Glomerular visceral epithelial cell (primary cell): ENCODE data around the gene C1orf159.
"Not testable (repeated sequence)": the region's sequence is repeated elsewhere in the genome, so short reads cannot be mapped to it uniquely, and the experiment has no call there.

Source experiments
- DNase-seq: peaks from one replicate; pipeline ENCODE4 v3.0.0-alpha.2; 2016; ENCODE audit errors: extremely low spot score

Gene C1orf159

GRCh38 chr1:1081311-1082238 is 34.3 kb downstream of the C1orf159 start:
- no peak for DNase-seq

GRCh38 chr1:1080951-1081310 is 35.0 kb downstream of the C1orf159 start:
- DNase-seq, result no peak

- DNase-seq, result peak; percentile 78
Observed at GRCh38 chr1:1080122-1080757, 35.6 kb downstream of the C1orf159 start.

GRCh38 chr1:1079408-1080121 is 36.3 kb downstream of the C1orf159 start:
- peak; percentile 99 for DNase-seq

DNA sequence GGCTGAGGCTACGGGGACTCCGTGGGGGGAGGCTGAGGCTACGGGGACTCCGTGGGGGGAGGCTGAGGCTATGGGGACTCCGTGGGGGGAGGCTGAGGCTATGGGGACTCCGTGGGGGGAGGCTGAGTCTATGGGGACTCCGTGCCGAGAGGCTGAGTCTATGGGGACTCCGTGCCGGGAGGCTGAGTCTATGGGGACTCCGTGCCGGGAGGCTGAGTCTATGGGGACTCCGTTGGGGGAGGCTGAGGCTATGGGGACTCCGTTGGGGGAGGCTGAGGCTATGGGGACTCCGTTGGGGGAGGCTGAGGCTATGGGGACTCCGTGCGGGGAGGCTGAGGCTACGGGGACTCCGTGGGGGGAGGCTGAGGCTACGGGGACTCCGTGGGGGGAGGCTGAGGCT is 38.5 kb downstream of the C1orf159 start:
- not testable (repeated sequence) for DNase-seq

DNA sequence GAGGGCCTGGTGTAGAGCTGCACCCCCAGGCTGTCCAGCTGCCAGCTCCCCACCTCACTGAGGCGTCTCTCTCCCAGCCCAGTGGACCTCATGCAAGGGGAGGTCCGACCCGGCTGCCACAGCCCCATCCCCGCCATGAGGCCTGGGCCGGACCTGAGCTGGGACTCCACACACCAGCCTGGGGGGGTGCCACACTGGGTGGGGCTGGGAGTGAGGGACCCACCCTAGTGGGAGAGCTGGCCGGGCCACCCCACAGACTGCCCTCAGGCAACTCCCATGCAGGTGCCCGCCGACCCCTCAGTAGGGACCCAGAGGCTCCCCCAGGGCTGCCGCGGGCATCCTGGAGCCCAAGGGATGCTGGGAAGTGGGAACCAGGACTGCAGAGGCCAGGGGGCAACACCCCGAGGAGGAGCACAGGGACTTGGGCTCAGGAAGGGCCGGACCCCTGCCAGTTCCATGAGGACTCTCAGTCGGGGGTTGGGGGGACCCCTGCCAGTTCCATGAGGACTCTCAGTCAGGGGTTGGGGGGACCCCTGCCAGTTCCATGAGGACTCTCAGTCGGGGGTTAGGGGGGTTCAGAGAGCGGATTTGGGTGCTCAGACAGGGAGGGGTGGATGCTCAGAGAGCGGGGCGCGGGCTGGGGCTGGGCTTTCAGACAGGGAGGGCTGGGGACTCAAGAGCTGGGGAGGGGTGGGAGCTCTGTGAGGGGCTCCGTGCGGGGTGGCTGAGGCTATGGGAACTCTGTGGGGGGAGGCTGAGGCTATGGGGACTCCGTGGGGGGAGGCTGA is 40.5 kb downstream of the C1orf159 start:
- no peak for DNase-seq

- DNase-seq, result no peak
Observed at GRCh38 chr1:1074631-1075147, 41.2 kb downstream of the C1orf159 start.

DNA sequence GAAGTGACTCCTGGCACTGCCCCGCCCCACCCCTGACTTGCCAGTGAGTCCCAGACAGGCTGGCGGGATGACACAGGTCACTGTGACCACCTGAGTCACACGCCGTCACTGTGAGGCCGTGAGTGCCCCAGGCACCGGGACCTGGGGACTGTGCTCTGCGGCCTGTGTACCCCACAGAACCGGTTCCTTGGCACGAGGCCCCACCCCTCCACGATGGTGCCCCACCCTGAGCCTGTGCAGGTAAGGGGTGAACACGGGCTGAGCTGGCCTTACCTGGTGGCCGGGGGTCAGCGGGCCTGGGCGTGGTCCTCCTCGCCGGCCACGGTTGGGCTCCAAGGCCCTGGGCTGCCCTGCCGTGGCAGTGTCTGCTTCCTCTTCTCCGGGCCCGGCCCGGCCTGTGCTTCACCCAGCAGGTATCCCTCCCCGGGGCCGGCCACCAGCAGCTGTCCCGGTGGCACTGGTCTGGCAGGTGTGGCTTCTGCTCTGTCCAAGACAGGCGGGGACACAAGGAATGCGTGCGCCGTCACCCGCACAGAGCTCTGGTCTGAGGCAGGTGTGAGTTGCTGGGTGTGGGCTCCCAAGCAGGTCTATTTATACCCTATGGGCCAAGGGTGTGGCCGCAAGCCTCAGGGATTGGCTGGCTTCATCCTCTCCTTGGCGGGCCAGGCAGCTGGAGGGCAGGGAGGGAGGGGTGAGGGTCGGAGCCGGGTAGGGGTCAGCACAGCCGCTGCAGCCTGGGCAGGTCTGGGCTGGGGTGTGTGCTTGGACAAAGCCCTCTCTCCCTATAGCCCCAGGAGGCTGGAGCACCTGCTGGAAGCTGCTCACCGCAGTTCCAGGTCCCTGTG is 41.9 kb downstream of the C1orf159 start, which contains the start of gene RNF223:
Gene RNF223 (minus strand): TSS at position 564 of the 845 bp plus-strand sequence. CDS start 1,740 bp downstream, outside the sequence.
- DNase-seq, result no peak

GRCh38 chr1:1072849-1073742 is 42.8 kb downstream of the C1orf159 start:
- DNase-seq, result no peak

GRCh38 chr1:1072299-1072848 is 43.5 kb downstream of the C1orf159 start:
- no peak for DNase-seq

DNA sequence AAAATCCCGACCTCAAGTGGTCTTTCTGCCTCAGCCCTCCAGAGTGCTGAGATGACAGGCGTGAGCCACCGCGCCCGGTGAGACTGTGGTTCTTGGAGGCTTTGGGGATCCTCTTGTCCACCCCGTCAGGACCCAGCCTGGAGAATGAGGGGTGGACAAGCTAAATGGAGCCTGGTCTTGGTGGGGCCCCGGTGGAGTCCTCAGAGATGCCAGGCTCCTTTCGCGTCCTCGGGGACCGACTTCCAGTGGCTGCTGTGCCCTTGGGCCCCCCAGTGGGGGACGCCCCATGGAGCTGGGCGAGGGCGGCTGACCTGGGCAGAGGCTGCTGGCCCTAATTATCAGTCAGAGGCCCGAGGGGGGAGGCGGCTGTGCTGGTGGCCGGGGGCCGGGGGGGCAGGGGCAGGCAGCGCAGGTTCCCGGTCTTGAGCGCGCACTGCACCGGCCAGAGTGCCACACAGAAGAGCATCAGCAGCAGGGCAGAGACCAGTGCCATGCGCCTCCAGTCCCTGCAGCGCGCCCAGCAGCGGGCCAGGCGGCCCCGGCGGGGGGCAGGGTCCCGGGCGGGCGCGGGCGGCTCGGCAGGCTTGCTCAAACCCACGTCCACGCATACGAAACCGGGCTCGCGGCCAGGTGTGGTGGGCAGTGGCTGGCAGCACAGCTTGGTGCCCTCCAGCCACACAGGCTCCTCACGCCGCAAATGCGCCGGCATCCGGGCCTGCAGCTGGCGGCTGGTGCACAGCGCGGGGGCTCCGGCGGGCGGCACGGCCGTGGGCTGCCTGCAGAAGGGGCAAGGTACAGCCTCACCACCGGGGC is 44.2 kb downstream of the C1orf159 start:
- no peak for DNase-seq

DNA sequence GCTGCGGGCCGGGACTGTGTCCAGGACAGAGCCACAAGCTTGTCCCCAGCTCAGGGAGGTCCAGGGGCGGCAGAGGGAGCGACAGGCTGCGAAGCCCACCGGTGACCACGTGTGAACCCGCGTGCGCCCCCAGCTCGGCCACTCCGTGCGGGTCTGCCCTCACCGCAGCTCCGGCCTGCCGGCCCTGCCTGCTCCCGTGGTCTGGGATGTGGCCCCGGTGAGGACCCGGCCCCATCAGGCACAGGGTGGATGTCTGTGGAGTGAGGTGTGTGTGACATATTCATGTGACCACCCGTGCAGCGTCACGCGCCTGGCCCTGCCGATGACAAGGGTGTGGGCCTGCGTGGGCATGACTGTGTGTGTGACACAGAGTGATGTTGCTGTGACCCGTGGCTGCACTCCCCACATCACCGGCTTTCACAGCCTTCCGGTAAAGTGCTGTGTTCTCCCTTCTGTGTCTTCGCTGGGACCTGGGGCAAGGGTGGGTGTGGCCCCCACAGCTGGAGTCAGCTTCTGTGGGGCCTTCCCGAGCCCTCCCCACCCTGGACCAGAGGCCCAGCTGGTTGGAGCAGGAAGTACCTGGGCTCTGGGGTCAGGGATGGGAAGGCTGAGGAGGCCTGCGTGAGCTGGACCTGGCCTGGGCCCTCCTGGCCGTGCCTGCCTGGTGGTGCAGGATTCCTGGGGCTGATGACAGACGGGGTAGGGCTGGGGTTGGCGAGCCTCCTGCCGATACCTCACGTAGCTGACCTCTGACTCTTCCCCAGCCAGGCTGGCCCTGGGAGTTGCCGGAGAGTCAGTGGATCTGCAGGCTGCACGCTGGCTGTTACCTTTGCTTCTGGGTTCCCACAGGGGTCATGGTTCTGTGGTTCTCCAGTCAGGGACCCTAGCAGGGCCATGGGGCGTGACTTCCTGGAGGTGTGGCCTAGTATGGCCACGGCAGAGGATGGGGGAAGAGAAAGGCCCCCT is 45.9 kb downstream of the C1orf159 start:
- DNase-seq, result no peak

DNA sequence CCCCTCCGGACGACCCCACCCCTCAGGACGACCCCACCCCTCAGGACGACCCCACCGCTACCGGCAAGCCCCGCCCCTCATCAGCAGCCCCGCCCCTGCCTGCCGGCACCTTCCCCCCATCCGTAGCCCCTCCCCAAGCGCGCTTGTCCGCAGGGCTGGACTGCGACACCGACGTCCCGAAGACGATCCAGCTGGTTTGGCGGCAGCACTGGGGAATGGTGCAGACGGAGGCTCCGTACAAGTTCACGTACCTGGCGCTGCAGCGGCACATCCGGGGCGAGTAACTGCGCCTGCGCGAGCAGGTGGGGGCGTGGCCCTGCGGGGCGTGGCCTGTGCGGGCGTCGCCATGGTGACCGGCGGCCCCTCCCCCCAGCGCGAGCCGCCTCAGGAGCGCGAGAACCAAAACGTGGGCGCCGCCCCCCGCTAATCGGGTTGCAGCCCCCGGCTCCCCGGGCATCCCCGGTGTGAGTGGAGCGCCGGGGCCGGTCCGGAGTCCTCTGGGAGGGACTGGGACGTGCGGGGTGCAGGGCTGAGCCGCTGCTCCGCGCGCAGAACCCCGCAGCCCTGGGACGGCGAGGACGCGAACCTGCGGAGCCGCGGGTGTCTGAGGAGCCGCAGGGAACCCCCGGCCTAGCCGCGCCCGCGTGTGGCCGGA is 46.7 kb downstream of the C1orf159 start:
- DNase-seq, result peak; percentile 83

- DNase-seq, result peak; percentile 29
Observed at GRCh38 chr1:1068517-1069055, 47.3 kb downstream of the C1orf159 start.

- DNase-seq, result no peak
Observed at GRCh38 chr1:1067860-1068516, 47.9 kb downstream of the C1orf159 start.
